ENCODE results near the gene OSBP2. TPM values are rescaled to one million over a fixed set of nuclear protein-coding genes. Genes with fewer than 3 reads are reported as not detected.

The OSBP2 gene
- total and polyA plus RNA-seq, 2 of the 13 experiments (the other 11 are each of a cell fraction or from before 2014, with no cell fraction given): 5.0 to 7.7 TPM

DNA sequence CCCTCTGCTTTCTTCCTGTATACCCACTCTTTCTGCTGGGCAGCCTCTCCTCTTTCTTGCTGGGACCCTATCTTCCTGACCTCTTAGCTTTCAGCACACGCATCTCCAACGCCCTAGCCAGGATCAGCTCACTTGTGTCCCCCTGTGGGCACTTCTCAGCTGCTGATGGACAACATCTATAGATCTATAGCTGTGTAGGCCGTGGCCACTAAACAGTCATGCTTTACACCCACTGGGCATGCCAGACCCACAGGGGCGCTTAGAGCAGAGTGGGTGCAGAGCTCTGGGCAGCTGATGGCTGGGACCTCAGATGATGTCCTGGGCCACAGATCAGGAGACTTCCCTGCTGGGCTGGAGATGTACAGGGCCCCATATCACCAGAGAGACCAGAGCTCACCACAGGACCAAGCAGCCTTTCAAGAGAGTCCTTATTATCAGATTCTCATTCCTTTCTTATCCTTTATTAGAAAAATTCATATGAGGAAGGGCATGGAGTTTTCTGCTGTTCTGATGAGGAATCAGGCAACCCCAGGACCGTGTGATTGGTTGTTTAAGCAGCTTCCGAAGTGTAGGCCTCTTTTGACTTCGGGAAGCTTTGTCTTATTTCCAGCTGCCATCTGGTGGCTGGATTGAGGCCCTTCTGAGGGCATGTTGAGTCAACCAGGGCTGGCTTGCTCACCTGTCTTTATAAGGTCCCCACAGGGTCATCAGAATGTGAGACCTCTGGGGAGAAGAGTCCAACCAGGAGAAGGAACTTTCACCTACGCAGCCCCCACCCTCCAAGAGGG is 60.5 kb downstream of the OSBP2 start (continued):
- TF ChIP-seq MEIS1 (CRISPR knock-in tag; IDR thresholded peaks at IDR 0.05; ENCODE audit: borderline replicate concordance) (no peak), ZNF501 (CRISPR knock-in tag; IDR thresholded peaks at IDR 0.05) (0 out of 2 replicates have a peak, but pooled peaks have one; percentile 24), PHF21A (CRISPR knock-in tag; IDR thresholded peaks at IDR 0.05) (no peak), ZNF563 (CRISPR knock-in tag; IDR thresholded peaks at IDR 0.05) (no peak), ZFP36 (IDR thresholded peaks at IDR 0.05; ENCODE audit: borderline replicate concordance, low read depth, low read length, partially characterized antibody) (no peak), ELF3 (CRISPR knock-in tag; IDR thresholded peaks at IDR 0.05) (no peak), ZBTB7B (CRISPR knock-in tag; IDR thresholded peaks at IDR 0.05) (no peak), ZFX (CRISPR knock-in tag; IDR thresholded peaks at IDR 0.05; ENCODE audit: low read depth) (peak; percentile 44; the same call in 1 of the 2 replicates), SMC3 (IDR thresholded peaks at IDR 0.05; ENCODE audit: low read length) (peak; percentile 92), EZH2 (conservative IDR thresholded peaks at IDR 0.05; ENCODE audit: low read depth, low read length) (no peak), NFIC (IDR thresholded peaks at IDR 0.05; ENCODE audit: low read length) (no peak), MXI1 (IDR thresholded peaks at IDR 0.05; ENCODE audit: borderline replicate concordance, low read depth, low read length) (no peak), ZNF749 (CRISPR knock-in tag; IDR thresholded peaks at IDR 0.05; ENCODE audit: borderline replicate concordance) (no peak), FOXA1 (IDR thresholded peaks at IDR 0.05) (no peak), FOXA1 (CRISPR knock-in tag; IDR thresholded peaks at IDR 0.05) (no peak), MAFK (conservative IDR thresholded peaks at IDR 0.05 in 1 of 2, IDR thresholded peaks at IDR 0.05 in 1 of 2; ENCODE audit: low read length in 2 of 2) (no peak), ZNF337 (CRISPR knock-in tag; IDR thresholded peaks at IDR 0.05; ENCODE audit: borderline replicate concordance, low read depth) (no peak), CCDC6 (CRISPR knock-in tag; IDR thresholded peaks at IDR 0.05) (no peak), ELF1 (CRISPR knock-in tag; IDR thresholded peaks at IDR 0.05) (no peak), TBL1XR1 (IDR thresholded peaks at IDR 0.05; ENCODE audit: borderline replicate concordance, low read length, partially characterized antibody) (no peak), ZNF644 (CRISPR knock-in tag; IDR thresholded peaks at IDR 0.05; ENCODE audit: low read depth) (no peak), ZNF891 (CRISPR knock-in tag; IDR thresholded peaks at IDR 0.05) (no peak)
- TF ChIP-seq, protein P1, sequence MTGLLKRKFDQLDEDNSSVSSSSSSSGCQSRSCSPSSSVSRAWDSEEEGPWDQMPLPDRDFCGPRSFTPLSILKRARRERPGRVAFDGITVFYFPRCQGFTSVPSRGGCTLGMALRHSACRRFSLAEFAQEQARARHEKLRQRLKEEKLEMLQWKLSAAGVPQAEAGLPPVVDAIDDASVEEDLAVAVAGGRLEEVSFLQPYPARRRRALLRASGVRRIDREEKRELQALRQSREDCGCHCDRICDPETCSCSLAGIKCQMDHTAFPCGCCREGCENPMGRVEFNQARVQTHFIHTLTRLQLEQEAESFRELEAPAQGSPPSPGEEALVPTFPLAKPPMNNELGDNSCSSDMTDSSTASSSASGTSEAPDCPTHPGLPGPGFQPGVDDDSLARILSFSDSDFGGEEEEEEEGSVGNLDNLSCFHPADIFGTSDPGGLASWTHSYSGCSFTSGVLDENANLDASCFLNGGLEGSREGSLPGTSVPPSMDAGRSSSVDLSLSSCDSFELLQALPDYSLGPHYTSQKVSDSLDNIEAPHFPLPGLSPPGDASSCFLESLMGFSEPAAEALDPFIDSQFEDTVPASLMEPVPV (CRISPR knock-in tag; IDR thresholded peaks at IDR 0.05): no peak
